ENCODE data around the gene OR5B12.
"Not testable (repeated sequence)": the region's sequence is repeated elsewhere in the genome, so short reads cannot be mapped to it uniquely, and the experiment has no call there.

The OR5B12 gene

DNA sequence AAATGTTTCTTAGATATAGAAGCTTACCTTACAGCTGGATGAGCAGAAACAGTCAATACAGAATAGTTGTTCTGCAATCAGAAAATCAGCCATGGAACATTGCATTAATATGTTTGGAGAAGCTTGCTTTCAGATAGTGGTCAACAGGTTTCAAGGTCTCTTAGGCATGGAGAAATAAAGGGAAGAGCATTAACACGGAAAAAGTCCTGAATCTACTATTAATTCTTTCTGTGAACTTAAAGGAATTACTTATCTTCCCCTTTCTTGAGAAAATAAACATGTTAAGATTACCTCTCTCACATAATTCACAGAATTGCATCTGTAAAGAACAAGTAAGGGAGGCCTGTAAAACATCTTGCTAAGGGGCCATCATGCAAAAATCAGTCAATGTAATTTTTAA lies 35.3 kb downstream of the OR5B12 start, which contains the start of gene OR5B3:
Gene OR5B3 (minus strand): TSS at position 101 of the 400 bp plus-strand sequence. CDS start 3,465 bp downstream, outside the sequence.
- no peaks in the 10 kb centered on the region for H3K36me3 ChIP-seq (ENCODE audit: insufficient read depth, low read length)
- no peaks in the 10 kb centered on the region for H3K4me1 ChIP-seq (ENCODE audit: insufficient read depth, low read length)
- no peaks in the 10 kb centered on the region for H3K9me3 ChIP-seq (ENCODE audit: control insufficient read depth, insufficient read depth, low read length)
- H3K9ac ChIP-seq (ENCODE audit: low read depth, low read length): no peak within 1 kb of the TSS

DNA sequence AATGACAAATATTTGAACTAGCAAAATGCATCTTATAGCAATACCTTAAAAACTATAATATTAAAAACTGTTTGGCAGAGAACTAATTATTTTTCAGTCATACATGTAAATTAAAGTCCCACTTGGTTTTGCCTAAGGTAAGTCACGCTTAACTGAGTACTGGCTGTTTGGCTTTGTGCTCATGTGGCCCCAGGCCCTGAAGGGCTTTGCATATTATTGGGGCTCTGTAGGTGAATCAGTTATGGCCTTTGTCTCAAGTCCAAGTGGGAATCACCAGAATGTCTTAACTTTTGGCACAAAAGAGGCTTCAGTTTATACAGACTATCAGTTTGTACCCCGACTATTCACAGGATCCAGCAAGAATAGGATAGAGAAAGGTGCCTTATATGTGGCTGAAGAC lies 42.4 kb downstream of the OR5B12 start:
- not testable (repeated sequence) for H3K36me3 ChIP-seq (ENCODE audit: insufficient read depth, low read length); H3K9me3 ChIP-seq (ENCODE audit: control insufficient read depth, insufficient read depth, low read length); H3K9ac ChIP-seq (ENCODE audit: low read depth, low read length); H3K4me1 ChIP-seq (ENCODE audit: insufficient read depth, low read length)

DNA sequence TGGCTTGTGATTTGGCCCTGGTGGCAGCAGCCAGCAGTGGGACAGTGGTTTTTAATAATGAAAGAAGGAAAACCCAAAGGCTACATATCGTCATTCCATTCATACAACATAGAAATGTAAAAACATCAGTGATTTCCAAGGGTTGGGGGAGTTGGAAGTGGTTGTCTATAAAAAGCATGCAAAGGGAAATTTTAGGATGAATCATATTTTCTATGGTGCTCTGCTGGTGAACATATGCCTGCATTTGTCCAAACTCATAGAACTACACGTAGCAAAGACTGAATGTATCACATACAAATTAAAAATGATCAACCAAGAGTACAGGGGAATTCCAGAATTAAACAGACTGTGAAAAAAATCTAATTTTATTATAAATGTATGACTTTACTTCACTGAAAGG lies 46.5 kb downstream of the OR5B12 start:
- Histone ChIP-seq H3K9me3 (ENCODE audit: control insufficient read depth, insufficient read depth, low read length) (no peaks in the 10 kb centered on the region), H3K9ac (ENCODE audit: low read depth, low read length) (no peak overlapping the region), H3K4me1 (ENCODE audit: insufficient read depth, low read length) (no peaks in the 10 kb centered on the region), H3K36me3 (ENCODE audit: insufficient read depth, low read length) (no peaks in the 10 kb centered on the region)

- no peak overlapping the region for H3K9ac ChIP-seq (ENCODE audit: low read depth, low read length)
- H3K36me3 ChIP-seq (ENCODE audit: insufficient read depth, low read length): no peaks in the 10 kb centered on the region
- H3K9me3 ChIP-seq (ENCODE audit: control insufficient read depth, insufficient read depth, low read length): no peaks in the 10 kb centered on the region
- no peaks in the 10 kb centered on the region for H3K4me1 ChIP-seq (ENCODE audit: insufficient read depth, low read length)
Observed at GRCh38 chr11:58394195-58394594, 47.8 kb downstream of the OR5B12 start.

DNA sequence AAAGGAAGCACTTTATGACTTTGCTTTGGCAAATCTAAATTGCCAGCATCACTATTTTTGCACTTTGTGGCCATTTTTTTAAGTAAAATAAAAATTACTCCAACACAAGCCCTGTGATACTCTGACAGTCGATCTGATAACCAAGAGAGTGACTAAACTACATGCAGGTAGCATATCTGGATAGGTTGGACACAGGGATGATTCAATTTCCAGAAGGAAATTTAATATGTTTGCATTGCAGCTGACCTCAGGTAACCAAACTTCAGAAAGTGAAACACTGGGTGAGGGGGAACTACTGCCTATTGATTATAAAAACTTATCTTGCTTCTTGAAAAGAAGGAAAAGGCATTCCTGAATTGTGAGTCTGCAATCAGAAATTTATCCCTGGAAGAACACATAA lies 49.3 kb downstream of the OR5B12 start:
- H3K9ac ChIP-seq (ENCODE audit: low read depth, low read length): no peak overlapping the region
- no peaks in the 10 kb centered on the region for H3K36me3 ChIP-seq (ENCODE audit: insufficient read depth, low read length)
- H3K4me1 ChIP-seq (ENCODE audit: insufficient read depth, low read length): no peaks in the 10 kb centered on the region
- no peaks in the 10 kb centered on the region for H3K9me3 ChIP-seq (ENCODE audit: control insufficient read depth, insufficient read depth, low read length)

DNA sequence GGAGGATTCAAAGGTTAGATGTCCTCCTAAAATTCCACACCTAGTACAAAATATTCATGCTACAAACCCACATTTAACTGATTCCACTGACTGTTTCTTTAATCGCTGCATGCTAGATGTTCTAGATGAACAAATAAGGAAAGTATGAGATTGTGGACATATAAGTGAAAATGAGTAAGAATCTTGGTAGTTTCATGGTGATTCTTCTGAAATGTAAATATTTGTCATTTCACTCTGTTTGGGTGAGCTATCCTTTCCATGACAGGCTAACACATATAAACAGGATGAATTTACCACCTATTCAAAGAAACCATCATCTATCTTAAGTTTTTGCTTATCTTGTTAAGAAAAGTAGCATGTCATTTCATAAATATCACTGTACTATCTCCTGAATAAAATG lies 50.2 kb downstream of the OR5B12 start:
- no peaks in the 10 kb centered on the region for H3K9me3 ChIP-seq (ENCODE audit: control insufficient read depth, insufficient read depth, low read length)
- H3K36me3 ChIP-seq (ENCODE audit: insufficient read depth, low read length): no peaks in the 10 kb centered on the region
- H3K4me1 ChIP-seq (ENCODE audit: insufficient read depth, low read length): no peaks in the 10 kb centered on the region
- H3K9ac ChIP-seq (ENCODE audit: low read depth, low read length): no peak overlapping the region

DNA sequence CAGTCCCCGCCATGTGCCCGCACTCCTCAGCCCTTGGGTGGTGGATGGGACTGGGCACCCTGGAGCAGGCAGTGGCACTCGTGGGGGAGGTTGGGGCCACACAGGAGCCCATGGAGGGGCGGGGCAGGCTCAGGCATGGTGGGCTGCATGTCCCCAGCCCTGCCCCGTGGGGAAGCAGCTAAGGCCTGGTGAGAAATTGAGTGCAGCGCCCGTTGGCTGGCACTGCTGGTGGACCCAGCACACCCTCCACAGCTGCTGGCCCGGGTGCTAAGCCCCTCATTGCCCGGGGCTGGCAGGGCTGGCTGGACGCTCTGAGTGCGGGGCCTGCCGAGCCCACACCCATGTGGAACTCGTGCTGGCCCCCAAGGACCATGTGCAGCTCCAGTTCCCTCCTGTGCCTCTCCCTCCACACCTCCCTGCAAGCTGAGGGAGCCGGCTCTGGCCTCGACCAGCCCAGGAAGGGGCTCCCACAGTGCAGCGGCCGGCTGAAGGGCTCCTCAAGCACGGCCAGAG lies 51.4 kb downstream of the OR5B12 start:
- Histone ChIP-seq H3K36me3 (ENCODE audit: insufficient read depth, low read length) (no peaks in the 10 kb centered on the region), H3K4me1 (ENCODE audit: insufficient read depth, low read length) (no peaks in the 10 kb centered on the region), H3K9ac (ENCODE audit: low read depth, low read length) (no peak overlapping the region), H3K9me3 (ENCODE audit: control insufficient read depth, insufficient read depth, low read length) (no peaks in the 10 kb centered on the region)

Measured in ES-I3 (cell line).